Stimulated activated effector memory CD8-positive, alpha-beta T cell treated with anti-CD3 and anti-CD28 coated beads, Interleukin-12 subunit alpha, Interleukin-12 subunit beta, amount 100 ng/mL, for 72 hours (primary cell): Measurements from ENCODE around the gene ZNF333.
"Not testable (repeated sequence)": the region's sequence is repeated elsewhere in the genome, so short reads cannot be mapped to it uniquely, and the experiment has no call there.

Experiments used
- ATAC-seq: fragments of 150-1000 bp; cut with Tn5 transposase; 2 replicates; pipeline ENCODE4 v1.10.0; 2021
- DNase-seq, 2 donors: peaks; one replicate each; pipeline ENCODE4 v3.0.0; 2021 to 2022; ENCODE audit warnings: low spot score in 2 of 2
- H3K27ac Mint-ChIP-seq: one replicate; pipeline ENCODE4 v1.8.0; 2022; ENCODE audit warnings: mild to moderate bottlenecking, mixed read lengths
- H3K36me3 Mint-ChIP-seq: one replicate; pipeline ENCODE4 v1.8.0; 2022; ENCODE audit warnings: mild to moderate bottlenecking, mixed read lengths
- H3K4me1 Mint-ChIP-seq: one replicate; pipeline ENCODE4 v1.8.0; 2022; ENCODE audit warnings: mixed read lengths
- H3K4me3 Mint-ChIP-seq: one replicate; pipeline ENCODE4 v1.8.0; 2022; ENCODE audit warnings: mild to moderate bottlenecking, mixed read lengths
- H3K9me3 Mint-ChIP-seq: one replicate; pipeline ENCODE4 v1.8.0; 2022; ENCODE audit warnings: mixed read lengths

The ZNF333 gene

GRCh38 chr19:14731200-14731599 is 41.4 kb downstream of the ZNF333 start:
- Mint-ChIP-seq H3K4me3 (no peak overlapping the region), H3K36me3 (no peaks in the 10 kb centered on the region), H3K9me3 (peaks cover 19% of the 10 kb centered on the region), H3K4me1 (no peaks in the 10 kb centered on the region), H3K27ac (no peak overlapping the region)
- ATAC-seq (no peak), DNase-seq (no peak)

- Mint-ChIP-seq H3K4me3 (no peak overlapping the region), H3K27ac (no peak overlapping the region), H3K36me3 (no peaks in the 10 kb centered on the region), H3K4me1 (no peaks in the 10 kb centered on the region), H3K9me3 (peaks cover 12% of the 10 kb centered on the region)
- DNase-seq (no peak), ATAC-seq (no peak)
Observed at GRCh38 chr19:14732510-14732909, 42.7 kb downstream of the ZNF333 start.

- H3K9me3 Mint-ChIP-seq = peaks cover 8% of the 10 kb centered on the region
Observed at GRCh38 chr19:14733574-14733973, 43.7 kb downstream of the ZNF333 start.

GRCh38 chr19:14735915-14736314 is 46.1 kb downstream of the ZNF333 start:
- ATAC-seq (no peak), DNase-seq (no peak)
- no peaks in the 10 kb centered on the region for H3K9me3 Mint-ChIP-seq
- H3K4me1 Mint-ChIP-seq = no peaks in the 10 kb centered on the region
- no peak overlapping the region for H3K27ac Mint-ChIP-seq
- no peak overlapping the region for H3K4me3 Mint-ChIP-seq
- no peaks in the 10 kb centered on the region for H3K36me3 Mint-ChIP-seq

More at GRCh38 chr19:14733574-14733973, 43.7 kb downstream of the ZNF333 start:
- Mint-ChIP-seq H3K4me3 (no peak overlapping the region), H3K36me3 (no peaks in the 10 kb centered on the region), H3K4me1 (no peaks in the 10 kb centered on the region), H3K27ac (no peak overlapping the region)
- ATAC-seq (no peak), DNase-seq (no peak)

GRCh38 chr19:14746886-14747285 is 57.0 kb downstream of the ZNF333 start:
- no peak overlapping the region for H3K27ac Mint-ChIP-seq
- H3K9me3 Mint-ChIP-seq = no peaks in the 10 kb centered on the region
- peaks cover 6% of the 10 kb centered on the region for H3K36me3 Mint-ChIP-seq
- no peak overlapping the region for H3K4me3 Mint-ChIP-seq
- ATAC-seq (no peak), DNase-seq (no peak)
- no peaks in the 10 kb centered on the region for H3K4me1 Mint-ChIP-seq

- Mint-ChIP-seq H3K36me3 (peaks cover 6% of the 10 kb centered on the region), H3K4me1 (no peaks in the 10 kb centered on the region), H3K4me3 (no peak overlapping the region), H3K27ac (no peak overlapping the region), H3K9me3 (no peaks in the 10 kb centered on the region)
- DNase-seq = no peak
- no peak for ATAC-seq
Observed at GRCh38 chr19:14748601-14749000, 58.8 kb downstream of the ZNF333 start.

GRCh38 chr19:14758816-14759215 is 69.0 kb downstream of the ZNF333 start:
- DNase-seq (no peak), ATAC-seq (no peak)
- Mint-ChIP-seq H3K9me3 (no peaks in the 10 kb centered on the region), H3K27ac (no peak overlapping the region), H3K36me3 (no peaks in the 10 kb centered on the region), H3K4me1 (peaks cover 1% of the 10 kb centered on the region), H3K4me3 (no peak overlapping the region)

GRCh38 chr19:14761607-14762006 is 71.8 kb downstream of the ZNF333 start:
- Mint-ChIP-seq H3K4me1 (peaks cover 11% of the 10 kb centered on the region), H3K36me3 (peaks cover 11% of the 10 kb centered on the region), H3K9me3 (no peaks in the 10 kb centered on the region), H3K4me3 (no peak overlapping the region), H3K27ac (no peak overlapping the region)
- DNase-seq (no peak), ATAC-seq (no peak)

GRCh38 chr19:14762111-14762510 is 72.3 kb downstream of the ZNF333 start:
- H3K9me3 Mint-ChIP-seq = no peaks in the 10 kb centered on the region
- no peak overlapping the region for H3K27ac Mint-ChIP-seq
- H3K4me3 Mint-ChIP-seq = no peak overlapping the region
- peaks cover 11% of the 10 kb centered on the region for H3K36me3 Mint-ChIP-seq
- peaks cover 11% of the 10 kb centered on the region for H3K4me1 Mint-ChIP-seq
- ATAC-seq = no peak
- DNase-seq = no peak

GRCh38 chr19:14763497-14764145 is 73.8 kb downstream of the ZNF333 start:
- no peak overlapping the region for H3K27ac Mint-ChIP-seq

GRCh38 chr19:14764401-14764800 is 74.6 kb downstream of the ZNF333 start:
- Mint-ChIP-seq H3K4me1 (peaks cover 11% of the 10 kb centered on the region), H3K27ac (no peak overlapping the region), H3K9me3 (no peaks in the 10 kb centered on the region), H3K36me3 (peaks cover 13% of the 10 kb centered on the region), H3K4me3 (no peak overlapping the region)
- no peak for ATAC-seq
- no peak for DNase-seq

More at GRCh38 chr19:14763497-14764145, 73.8 kb downstream of the ZNF333 start:
- Mint-ChIP-seq H3K4me1 (peaks cover 11% of the 10 kb centered on the region), H3K4me3 (no peak overlapping the region), H3K9me3 (no peaks in the 10 kb centered on the region), H3K36me3 (peaks cover 11% of the 10 kb centered on the region)
- ATAC-seq = no peak
- no peak for DNase-seq

- H3K9me3 Mint-ChIP-seq, H3K4me3 Mint-ChIP-seq, DNase-seq: not testable (repeated sequence)
- H3K27ac Mint-ChIP-seq = peak overlapping the region; percentile 56
- peak; percentile 13 for ATAC-seq
- H3K4me1 Mint-ChIP-seq = peaks cover 11% of the 10 kb centered on the region
- H3K36me3 Mint-ChIP-seq = peaks cover 17% of the 10 kb centered on the region
Observed at GRCh38 chr19:14765403-14765802, 75.6 kb downstream of the ZNF333 start.

- H3K27ac Mint-ChIP-seq = not testable (repeated sequence)
- ATAC-seq = peak; percentile 11
Observed at GRCh38 chr19:14765841-14766240, 76.0 kb downstream of the ZNF333 start.

GRCh38 chr19:14767466-14767971 is 77.7 kb downstream of the ZNF333 start:
- no peak overlapping the region for H3K27ac Mint-ChIP-seq
- H3K9me3 Mint-ChIP-seq = no peaks in the 10 kb centered on the region
- H3K36me3 Mint-ChIP-seq = peaks cover 25% of the 10 kb centered on the region
- no peak for ATAC-seq
- peaks cover 11% of the 10 kb centered on the region for H3K4me1 Mint-ChIP-seq
- no peak for DNase-seq
- no peak overlapping the region for H3K4me3 Mint-ChIP-seq

More at GRCh38 chr19:14765841-14766240, 76.0 kb downstream of the ZNF333 start:
- H3K4me3 Mint-ChIP-seq, DNase-seq, H3K9me3 Mint-ChIP-seq: not testable (repeated sequence)
- peaks cover 11% of the 10 kb centered on the region for H3K4me1 Mint-ChIP-seq
- peaks cover 19% of the 10 kb centered on the region for H3K36me3 Mint-ChIP-seq

GRCh38 chr19:14768001-14768400 is 78.2 kb downstream of the ZNF333 start:
- Mint-ChIP-seq H3K27ac (no peak overlapping the region), H3K4me1 (peaks cover 11% of the 10 kb centered on the region), H3K9me3 (no peaks in the 10 kb centered on the region), H3K4me3 (no peak overlapping the region), H3K36me3 (peaks cover 26% of the 10 kb centered on the region)
- ATAC-seq (no peak), DNase-seq (no peak)

- peaks cover 32% of the 10 kb centered on the region for H3K36me3 Mint-ChIP-seq
- DNase-seq (no peak), ATAC-seq (no peak)
- H3K4me3 Mint-ChIP-seq = no peak overlapping the region
- H3K9me3 Mint-ChIP-seq = no peaks in the 10 kb centered on the region
- H3K27ac Mint-ChIP-seq = no peak overlapping the region
- H3K4me1 Mint-ChIP-seq = peaks cover 6% of the 10 kb centered on the region
Observed at GRCh38 chr19:14769201-14769600, 79.4 kb downstream of the ZNF333 start.
